Upper lobe of left lung (tissue), 6 donors: ENCODE measurements around the gene RBM20. TPM values are rescaled to one million over a fixed set of nuclear protein-coding genes. Genes with fewer than 3 reads are reported as not detected.

Source experiments
- ATAC-seq, 2 donors: fragments of 200-7000 bp; cut with Tn5 transposase; one replicate each; pipeline ENCODE4 v1.9.1; 2022; ENCODE audit warnings: mild to moderate bottlenecking in 2 of 2, moderate library complexity in 2 of 2; ENCODE audit not compliant: low FRiP score in 2 of 2
- DNase-seq, 2 donors: peaks; one replicate each; pipeline ENCODE4 v3.0.0-alpha.2; 2019 to 2020
- H3K27ac ChIP-seq, 4 donors: fragments of 200-600 bp; sonication (generic); one replicate each; pipeline ENCODE4 v1.5.1; 2016 to 2019
- H3K27me3 ChIP-seq, 4 donors: fragments of 200-600 bp; sonication (generic); one replicate each; pipeline ENCODE4 v1.5.1; 2017 to 2019
- H3K36me3 ChIP-seq, 4 donors: fragments of 200-600 bp; sonication (generic); one replicate each; pipeline ENCODE4 v1.5.1; 2016 to 2019
- H3K4me1 ChIP-seq, 4 donors: fragments of 200-600 bp; sonication (generic); one replicate each; pipeline ENCODE4 v1.5.1; 2018 to 2019
- H3K4me3 ChIP-seq, 4 donors: fragments of 200-600 bp; sonication (generic); one replicate each; pipeline ENCODE4 v1.5.1; 2017 to 2019; ENCODE audit warnings: mild to moderate bottlenecking in 2 of 4, moderate library complexity in 1 of 4
- H3K9me3 ChIP-seq, 4 donors: fragments of 200-600 bp; sonication (generic); one replicate each; pipeline ENCODE4 v1.5.1; 2018 to 2019
- EP300 ChIP-seq, 4 donors: sonication (generic); formaldehyde crosslinking; IDR thresholded peaks; one replicate each; pipeline ENCODE4 v1.5.1; 2017; ENCODE audit warnings: antibody characterized with exemption in 4 of 4, control low read depth in 2 of 4
- POLR2A ChIP-seq, 4 donors: fragments of 450-650 bp; IDR thresholded peaks; one replicate each; pipeline ENCODE4 v1.5.1; 2016 to 2017; ENCODE audit warnings: antibody characterized with exemption in 4 of 4, mild to moderate bottlenecking in 2 of 4
- POLR2AphosphoS5 ChIP-seq, 2 donors: sonication (generic); formaldehyde crosslinking; IDR thresholded peaks; one replicate each; pipeline ENCODE4 v1.5.1; 2017; ENCODE audit warnings: antibody characterized with exemption in 2 of 2
- WGBS, 2 donors: methylation state at CpG; one replicate each; pipeline ENCODE4 v1.1.5; 2017 to 2018; 5-methylcytosine and 5-hydroxymethylcytosine counted together
- total RNA-seq, 6 donors: library from RNA; depleted of rRNA in 4 of 6; stranded (reverse); fragments of >200 nt in 4 of 6; gene quantifications; one replicate each; pipeline versions ENCODE4 v1.1.0 to v1.2.1, GENCODE V29; 2016 to 2021
- TF ChIP-seq, protein P1 (sequence below), 6 experiments: fragments of 450-650 bp in 4 of 6; fragments of 200-600 bp in 2 of 6; sonication (generic) in 2 of 6; IDR thresholded peaks; one replicate each; pipeline ENCODE4 v1.5.1; 2016 to 2019; ENCODE audit warnings: antibody characterized with exemption in 6 of 6
- donor health status: DM: no; HTN: no; CAD: no; lungs with moderate emphysema.
- donor health status: DM: no; HTN: yes; CAD: no; lungs with severe emphysema.

Gene RBM20
- total RNA-seq, 6 donors from 2014 or later: 0.11 to 7.5 (median 1.5) TPM

GRCh38 chr10:110709964-110710587 is 65.9 kb downstream of the RBM20 start:
- TF ChIP-seq, protein P1, sequence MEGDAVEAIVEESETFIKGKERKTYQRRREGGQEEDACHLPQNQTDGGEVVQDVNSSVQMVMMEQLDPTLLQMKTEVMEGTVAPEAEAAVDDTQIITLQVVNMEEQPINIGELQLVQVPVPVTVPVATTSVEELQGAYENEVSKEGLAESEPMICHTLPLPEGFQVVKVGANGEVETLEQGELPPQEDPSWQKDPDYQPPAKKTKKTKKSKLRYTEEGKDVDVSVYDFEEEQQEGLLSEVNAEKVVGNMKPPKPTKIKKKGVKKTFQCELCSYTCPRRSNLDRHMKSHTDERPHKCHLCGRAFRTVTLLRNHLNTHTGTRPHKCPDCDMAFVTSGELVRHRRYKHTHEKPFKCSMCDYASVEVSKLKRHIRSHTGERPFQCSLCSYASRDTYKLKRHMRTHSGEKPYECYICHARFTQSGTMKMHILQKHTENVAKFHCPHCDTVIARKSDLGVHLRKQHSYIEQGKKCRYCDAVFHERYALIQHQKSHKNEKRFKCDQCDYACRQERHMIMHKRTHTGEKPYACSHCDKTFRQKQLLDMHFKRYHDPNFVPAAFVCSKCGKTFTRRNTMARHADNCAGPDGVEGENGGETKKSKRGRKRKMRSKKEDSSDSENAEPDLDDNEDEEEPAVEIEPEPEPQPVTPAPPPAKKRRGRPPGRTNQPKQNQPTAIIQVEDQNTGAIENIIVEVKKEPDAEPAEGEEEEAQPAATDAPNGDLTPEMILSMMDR (IDR thresholded peaks at IDR 0.05): no peak
- TF ChIP-seq POLR2A (IDR thresholded peaks at IDR 0.05): no peak
- TF ChIP-seq EP300 (IDR thresholded peaks at IDR 0.05): no peak
- no peak for TF ChIP-seq POLR2AphosphoS5 (IDR thresholded peaks at IDR 0.05)
- H3K9me3 ChIP-seq: no peaks in the 10 kb centered on the region
- DNase-seq: no peak
- H3K27me3 ChIP-seq: no peaks in the 10 kb centered on the region
- WGBS, 2 donors: 88 to 94% methylated on average over 10 of the region's 10 CpGs
- no peak overlapping the region for H3K4me3 ChIP-seq
- H3K36me3 ChIP-seq: no peaks in the 10 kb centered on the region
- H3K4me1 ChIP-seq: no peaks in the 10 kb centered on the region
- no peak for ATAC-seq
- no peak overlapping the region for H3K27ac ChIP-seq

DNA sequence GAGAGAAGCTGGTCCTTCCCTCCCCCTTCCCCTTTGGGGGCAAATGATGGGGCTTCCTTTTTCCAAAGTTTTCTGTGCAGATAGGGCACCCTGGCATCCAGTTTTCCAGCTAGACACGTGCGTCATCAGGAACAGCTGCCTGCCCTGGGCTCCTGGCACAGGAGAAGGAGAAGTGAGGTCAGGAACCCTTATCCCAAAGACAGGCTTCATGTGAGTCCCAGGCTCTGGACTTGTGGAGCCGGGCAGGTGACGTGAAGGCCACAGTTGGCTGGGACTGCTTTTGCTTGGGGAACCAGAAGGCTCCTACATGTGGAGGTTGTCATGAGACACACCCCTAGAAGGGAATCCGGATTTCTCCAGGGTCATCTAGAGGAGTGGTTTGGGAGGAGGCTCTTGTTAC is 66.5 kb downstream of the RBM20 start:
- no peaks in the 10 kb centered on the region for H3K27me3 ChIP-seq
- H3K4me1 ChIP-seq: no peaks in the 10 kb centered on the region
- DNase-seq (no peak), ATAC-seq (no peak)
- H3K9me3 ChIP-seq: no peaks in the 10 kb centered on the region
- 89 to 92% methylated on average over 5 of the region's 5 CpGs for WGBS, 2 donors
- no peak overlapping the region for H3K4me3 ChIP-seq
- H3K27ac ChIP-seq: no peak overlapping the region
- TF ChIP-seq, protein P1 (IDR thresholded peaks at IDR 0.05): no peak
- TF ChIP-seq EP300 (IDR thresholded peaks at IDR 0.05) (no peak), POLR2A (IDR thresholded peaks at IDR 0.05) (no peak), POLR2AphosphoS5 (IDR thresholded peaks at IDR 0.05) (no peak)
- no peaks in the 10 kb centered on the region for H3K36me3 ChIP-seq

DNA sequence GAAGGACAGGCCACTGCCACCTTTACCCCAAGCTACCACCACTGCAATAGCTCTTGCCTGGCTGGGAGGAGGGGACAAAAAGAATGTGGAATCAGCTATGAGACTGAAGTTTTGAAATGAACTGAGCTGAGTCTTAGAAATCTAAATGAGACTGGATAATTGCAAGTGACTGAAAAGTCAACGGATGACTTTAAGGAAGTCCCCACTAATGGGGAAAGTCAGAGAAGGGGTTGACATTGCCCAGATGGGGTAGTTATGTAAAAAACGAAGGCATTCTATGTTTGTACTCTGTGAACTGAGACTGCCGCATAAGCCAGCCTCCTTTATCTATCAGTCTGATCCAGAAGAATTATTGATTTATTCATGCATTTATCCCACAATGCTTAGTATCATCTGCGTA is 67.2 kb downstream of the RBM20 start:
- Histone ChIP-seq H3K36me3 (no peaks in the 10 kb centered on the region), H3K4me1 (no peaks in the 10 kb centered on the region), H3K27ac (no peak overlapping the region), H3K4me3 (no peak overlapping the region), H3K27me3 (no peaks in the 10 kb centered on the region), H3K9me3 (no peaks in the 10 kb centered on the region)
- ATAC-seq (no peak), DNase-seq (no peak)
- 78 to 83% methylated on average over 4 of the region's 4 CpGs for WGBS, 2 donors
- TF ChIP-seq, protein P1 (IDR thresholded peaks at IDR 0.05): no peak
- TF ChIP-seq EP300 (IDR thresholded peaks at IDR 0.05): no peak
- no peak for TF ChIP-seq POLR2A (IDR thresholded peaks at IDR 0.05)
- no peak for TF ChIP-seq POLR2AphosphoS5 (IDR thresholded peaks at IDR 0.05)

- no peak for DNase-seq
- TF ChIP-seq, protein P1 (IDR thresholded peaks at IDR 0.05): no peak
- TF ChIP-seq POLR2A (IDR thresholded peaks at IDR 0.05): no peak
- TF ChIP-seq POLR2AphosphoS5 (IDR thresholded peaks at IDR 0.05): no peak
- TF ChIP-seq EP300 (IDR thresholded peaks at IDR 0.05): no peak
- no peak for ATAC-seq
- no peak overlapping the region for H3K4me3 ChIP-seq
- H3K9me3 ChIP-seq: no peaks in the 10 kb centered on the region
- H3K4me1 ChIP-seq: no peaks in the 10 kb centered on the region
- H3K36me3 ChIP-seq: no peaks in the 10 kb centered on the region
- H3K27ac ChIP-seq: no peak overlapping the region
- no peaks in the 10 kb centered on the region for H3K27me3 ChIP-seq
Measured at GRCh38 chr10:110714356-110714755, 70.2 kb downstream of the RBM20 start.
